H1 (cell line): Measurements from ENCODE around the gene LANCL3. TPM values are rescaled to one million over a fixed set of nuclear protein-coding genes. Genes with fewer than 3 reads are reported as not detected.

ENCODE experiments used
- CTCF ChIA-PET: fragments of 300-600 bp; sonication (Branson Sonifier 250); formaldehyde crosslinking; loops from one replicate; lab custom pipeline; 2021; ENCODE audit not compliant: partially characterized antibody; lab: Charles Lee
- POLR2A ChIA-PET: fragments of 300-600 bp; sonication (Branson Sonifier 250); formaldehyde crosslinking; loops from one replicate; lab custom pipeline; 2021; ENCODE audit warnings: inconsistent platforms; ENCODE audit not compliant: partially characterized antibody; lab: Charles Lee
- DNase-seq, 2 experiments: peaks; one replicate each; pipeline versions ENCODE4 v3.0.0 to v3.0.0-alpha.2; 2010 to 2022; ENCODE audit warnings: low spot score in 2 of 2, low read depth in 1 of 2, mixed read lengths in 1 of 2
- FAIRE-seq: peaks from 2 replicates; lab custom pipeline; 2011; peaks lifted over from hg19 to GRCh38; lab: Jason Lieb, UNC
- H2AFZ ChIP-seq: 2 replicates; pipeline ENCODE4 v1.8.1; 2012; ENCODE audit warnings: low read length, inconsistent platforms
- H2AK5ac ChIP-seq: 2 replicates; pipeline ENCODE4 v1.6.1; 2013; ENCODE audit warnings: low read depth, low read length
- H2BK120ac ChIP-seq: replicated peaks from 2 replicates; pipeline ENCODE3; 2013; ENCODE audit warnings: low read depth, low read length, inconsistent platforms
- H2BK12ac ChIP-seq: 2 replicates; pipeline ENCODE4 v1.6.1; 2013; ENCODE audit warnings: low read depth, low read length
- H2BK15ac ChIP-seq: 2 replicates; pipeline ENCODE4 v1.6.1; 2013; ENCODE audit warnings: low read length
- H2BK20ac ChIP-seq: 2 replicates; pipeline ENCODE4 v1.6.1; 2013; ENCODE audit warnings: low read length
- H2BK5ac ChIP-seq: 2 replicates; pipeline ENCODE4 v1.6.1; 2013; ENCODE audit warnings: low read depth, low read length
- H3K14ac ChIP-seq: 2 replicates; pipeline ENCODE4 v1.6.1; 2013; ENCODE audit warnings: inconsistent platforms; ENCODE audit not compliant: insufficient read length
- H3K18ac ChIP-seq: 2 replicates; pipeline ENCODE4 v1.6.1; 2013; ENCODE audit warnings: low read length; ENCODE audit errors: extremely low read depth
- H3K23ac ChIP-seq: 2 replicates; pipeline ENCODE4 v1.6.1; 2013; ENCODE audit warnings: inconsistent platforms; ENCODE audit not compliant: insufficient read length
- H3K23me2 ChIP-seq: 2 replicates; pipeline ENCODE4 v1.6.1; 2013; ENCODE audit warnings: low read depth, low read length
- H3K27ac ChIP-seq: 2 replicates; pipeline ENCODE4 v1.6.1; 2011; ENCODE audit warnings: low read depth, low read length, inconsistent platforms
- H3K27me3 ChIP-seq, 4 experiments: replicated peaks in 1 of 4; 1 replicate in 1 of 4; 2 replicates in 3 of 4; pipeline versions ENCODE4 v1.6.1 to v1.8.1; 2011 to 2013; ENCODE audit warnings: low read length in 3 of 4, mild to moderate bottlenecking in 3 of 4, inconsistent platforms in 2 of 4, mixed read lengths in 2 of 4, moderate library complexity in 1 of 4; ENCODE audit not compliant: control insufficient read depth in 3 of 4, insufficient read depth in 3 of 4; ENCODE audit errors: extremely low read depth in 1 of 4
- H3K36me3 ChIP-seq, 4 experiments: 2 replicates each; pipeline versions ENCODE4 v1.6.1 to v1.8.1; 2011 to 2013; ENCODE audit warnings: mild to moderate bottlenecking in 4 of 4, low read length in 3 of 4, moderate library complexity in 2 of 4, control low read depth in 1 of 4, inconsistent platforms in 1 of 4; ENCODE audit not compliant: insufficient read depth in 4 of 4, control insufficient read depth in 2 of 4
- H3K4ac ChIP-seq: replicated peaks from 2 replicates; pipeline ENCODE3; 2013; ENCODE audit warnings: low read length, low read depth, mixed read lengths, inconsistent platforms; ENCODE audit not compliant: insufficient read length
- H3K4me1 ChIP-seq, 4 experiments: replicated peaks in 1 of 4; 1 replicate in 1 of 4; 2 replicates in 3 of 4; pipeline versions ENCODE4 v1.6.1 to v1.8.1; 2011 to 2013; ENCODE audit warnings: low read length in 3 of 4, inconsistent platforms in 2 of 4, mixed read lengths in 1 of 4; ENCODE audit not compliant: insufficient read depth in 4 of 4, control insufficient read depth in 3 of 4
- H3K4me2 ChIP-seq, 2 experiments: 2 replicates each; pipeline versions ENCODE4 v1.6.1 to v1.8.1; 2011 to 2013; ENCODE audit warnings: low read depth in 2 of 2, low read length in 2 of 2, control low read depth in 1 of 2, inconsistent platforms in 1 of 2, mild to moderate bottlenecking in 1 of 2; ENCODE audit not compliant: insufficient read depth in 1 of 2
- H3K4me3 ChIP-seq, 4 experiments: fragments of 200-600, 300-600 bp in 1 of 4; sonication (generic), shearing (Covaris generic), sonication (Bioruptor Twin) in 1 of 4; 2 replicates each; pipeline versions ENCODE4 v1.5.1 to v1.8.1; 2011 to 2016; ENCODE audit warnings: low read length in 4 of 4, low read depth in 3 of 4, control low read depth in 2 of 4, inconsistent platforms in 2 of 4, mild to moderate bottlenecking in 2 of 4, mixed read lengths in 1 of 4, moderate library complexity in 1 of 4; ENCODE audit not compliant: insufficient read depth in 2 of 4; ENCODE audit errors: extremely low read depth in 1 of 4
- H3K56ac ChIP-seq: replicated peaks from 2 replicates; pipeline ENCODE3; 2013; ENCODE audit warnings: low read depth, mild to moderate bottlenecking, mixed read lengths, low read length, inconsistent platforms; ENCODE audit not compliant: insufficient read length
- H3K79me1 ChIP-seq: 2 replicates; pipeline ENCODE4 v1.6.1; 2013; ENCODE audit warnings: low read depth, low read length, control low read depth
- H3K79me2 ChIP-seq, 2 experiments: 2 replicates each; pipeline versions ENCODE4 v1.6.1 to v1.8.1; 2012 to 2013; ENCODE audit warnings: low read length in 2 of 2, mild to moderate bottlenecking in 2 of 2, inconsistent platforms in 1 of 2; ENCODE audit not compliant: insufficient read depth in 2 of 2, control insufficient read depth in 1 of 2
- H3K9ac ChIP-seq, 4 experiments: replicated peaks in 1 of 4; 1 replicate in 1 of 4; 2 replicates in 3 of 4; pipeline versions ENCODE4 v1.6.1 to v1.8.1; 2011 to 2013; ENCODE audit warnings: low read depth in 3 of 4, low read length in 3 of 4, control low read depth in 2 of 4, mild to moderate bottlenecking in 2 of 4, moderate library complexity in 2 of 4, inconsistent platforms in 1 of 4; ENCODE audit errors: extremely low read depth in 1 of 4
- H3K9me3 ChIP-seq, 2 experiments: 2 replicates each; pipeline versions ENCODE4 v1.6.1 to v1.8.1; 2012 to 2013; ENCODE audit warnings: mild to moderate bottlenecking in 2 of 2, moderate library complexity in 2 of 2, control low read depth in 1 of 2, inconsistent platforms in 1 of 2, low read depth in 1 of 2, low read length in 1 of 2, mixed read lengths in 1 of 2; ENCODE audit not compliant: insufficient read depth in 2 of 2
- H4K20me1 ChIP-seq, 2 experiments: replicated peaks in 1 of 2; 2 replicates each; pipeline versions ENCODE3 to v1.8.1; 2011 to 2013; ENCODE audit warnings: inconsistent platforms in 2 of 2, low read length in 2 of 2, mild to moderate bottlenecking in 1 of 2; ENCODE audit not compliant: insufficient read depth in 2 of 2, control insufficient read depth in 1 of 2
- H4K5ac ChIP-seq: 2 replicates; pipeline ENCODE4 v1.6.1; 2013; ENCODE audit warnings: low read length, low read depth, mixed read lengths, inconsistent platforms; ENCODE audit not compliant: insufficient read length
- H4K8ac ChIP-seq: 2 replicates; pipeline ENCODE4 v1.8.0; 2013; ENCODE audit warnings: mild to moderate bottlenecking, moderate library complexity, low read length, inconsistent platforms; ENCODE audit not compliant: insufficient read depth; ENCODE audit errors: extremely low read depth
- H4K91ac ChIP-seq: replicated peaks from 2 replicates; pipeline ENCODE3; 2013; ENCODE audit warnings: low read length, mixed read lengths, inconsistent platforms; ENCODE audit not compliant: insufficient read length
- ASH2L ChIP-seq: fragments of 200-600, 300-600 bp; sonication (generic); IDR thresholded peaks from one replicate; pipeline ENCODE4 v1.7.1; 2017; ENCODE audit warnings: low read length
- CBX5 ChIP-seq: fragments of 300-800, 300-1000 bp; sonication (generic); IDR thresholded peaks from 2 replicates; pipeline ENCODE4 v1.7.1; 2016; ENCODE audit warnings: antibody characterized with exemption, low read length, low read depth
- CHD2 ChIP-seq: IDR thresholded peaks from 2 replicates; pipeline ENCODE4 v1.6.1; 2012; ENCODE audit warnings: low read length, improper control_type of control experiment
- CTBP2 ChIP-seq: IDR thresholded peaks from 2 replicates; pipeline ENCODE4 v1.7.0; 2011; ENCODE audit warnings: borderline replicate concordance, mild to moderate bottlenecking, moderate library complexity, mixed read lengths, low read length; ENCODE audit not compliant: insufficient read depth, insufficient read length
- HDAC2 ChIP-seq, 2 experiments: fragments of 300-600 bp in 1 of 2; sonication (generic) in 1 of 2; IDR thresholded peaks; 2 replicates each; pipeline ENCODE4 v1.6.1; 2011 to 2012; ENCODE audit warnings: low read depth in 2 of 2, low read length in 2 of 2, mild to moderate bottlenecking in 2 of 2, moderate library complexity in 2 of 2, borderline replicate concordance in 1 of 2, inconsistent platforms in 1 of 2
- POU5F1 ChIP-seq: IDR thresholded peaks from 2 replicates; pipeline ENCODE4 v1.6.1; 2011; ENCODE audit warnings: low read depth, mild to moderate bottlenecking, low read length, moderate library complexity
- RAD21 ChIP-seq, 2 experiments: IDR thresholded peaks in 1 of 2; conservative IDR thresholded peaks in 1 of 2; 2 replicates each; pipeline ENCODE4 v1.6.1; 2011; ENCODE audit warnings: low read depth in 2 of 2, low read length in 2 of 2, improper control_type of control experiment in 1 of 2, inconsistent platforms in 1 of 2, mild to moderate bottlenecking in 1 of 2, moderate library complexity in 1 of 2
- SP1 ChIP-seq: IDR thresholded peaks from 2 replicates; pipeline ENCODE4 v1.6.1; 2011; ENCODE audit warnings: low read depth, low read length
- WGBS, 2 experiments: shearing (Covaris generic) in 1 of 2; methylation state at CpG; one replicate each; pipeline versions ENCODE4 v1.1.6 to v1.1.7; 2013 to 2015; ENCODE audit warnings: low lambda C conversion rate in 2 of 2, mixed read lengths in 2 of 2, inconsistent platforms in 1 of 2, low coverage in 1 of 2, missing lambda C conversion rate in 1 of 2; ENCODE audit not compliant: insufficient replicate concordance in 2 of 2, insufficient coverage in 1 of 2, insufficient read length in 1 of 2; ENCODE audit errors: extremely low coverage in 1 of 2, missing lambda C conversion rate in 1 of 2; 5-methylcytosine and 5-hydroxymethylcytosine counted together
- polyA plus RNA-seq, 7 experiments: library from polyadenylated mRNA; depleted of rRNA in 3 of 7; stranded (reverse) in 5 of 7; unstranded in 2 of 7; fragments of >200 nt in 5 of 7; fragments of 200-250 nt in 2 of 7; gene quantifications; 1 replicate in 5 of 7; 2 replicates in 1 of 7; 4 replicates in 1 of 7; pipeline versions ENCODE4 v1.2.1 to v1.2.3, GENCODE V29; 2011 to 2013; ENCODE audit warnings: missing spikeins in 2 of 7, mixed read lengths in 2 of 7
- total RNA-seq: library from RNA; stranded (reverse); fragmentation: NEBNext Ultra II Directional; extraction: Animal tissue kit (Norgen Biotek cat#: 25700); gene quantifications from 2 replicates; pipeline ENCODE4 v1.2.1, GENCODE V29; 2021
- TF ChIP-seq, protein P1 (sequence below), 3 experiments: IDR thresholded peaks; 1 replicate in 2 of 3; 2 replicates in 1 of 3; pipeline versions ENCODE4 v1.5.1 to v1.6.1; 2011; ENCODE audit warnings: low read length in 3 of 3, mild to moderate bottlenecking in 3 of 3, inconsistent platforms in 2 of 3, low read depth in 1 of 3, moderate library complexity in 1 of 3; ENCODE audit not compliant: insufficient read depth in 1 of 3; ENCODE audit errors: control extremely low read depth in 1 of 3
- TF ChIP-seq, protein P2 (sequence below): IDR thresholded peaks from 2 replicates; pipeline ENCODE4 v1.6.1; 2011; ENCODE audit warnings: low read length, improper control_type of control experiment

The LANCL3 gene
- total and polyA plus RNA-seq, 2 of the 8 experiments (the other 6 are each of a cell fraction or from before 2014, with no cell fraction given) = 0.11 to 0.37 TPM

DNA sequence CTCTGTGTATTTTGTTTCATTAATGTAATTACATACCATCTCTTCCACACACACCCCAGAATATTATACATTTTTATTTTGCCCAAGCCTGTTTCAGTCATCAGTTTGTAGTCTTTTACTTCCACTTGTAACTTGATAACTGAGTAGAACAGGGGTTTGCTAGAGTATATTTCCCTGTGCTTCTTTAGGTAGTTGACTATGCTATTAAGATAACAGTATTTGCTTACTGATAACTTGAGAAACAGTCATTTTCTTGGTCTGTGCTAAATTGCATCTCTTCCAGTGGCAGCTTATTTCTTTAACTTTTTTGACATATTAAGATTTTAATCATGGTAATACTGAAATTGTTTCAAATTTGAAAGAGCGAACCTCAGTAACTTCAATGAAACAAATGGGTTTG is 107.1 kb downstream of the LANCL3 start:
- DNase-seq = no peak
- H2BK12ac ChIP-seq = no peak overlapping the region
- H2AK5ac ChIP-seq = no peak overlapping the region
- 86% methylated on average over 1 of the region's 1 CpG; no CpG with 5 or more reads in 1 of the 2 experiments for WGBS, 2 experiments
- no peaks in the 10 kb centered on the region for H3K79me1 ChIP-seq
- no peak overlapping the region for H4K5ac ChIP-seq
- no peak overlapping the region for H3K4me2 ChIP-seq
- no peak overlapping the region for H3K4ac ChIP-seq
- no peaks in the 10 kb centered on the region for H3K23me2 ChIP-seq
- no peak overlapping the region for H4K91ac ChIP-seq
- no peaks in the 10 kb centered on the region for H3K79me2 ChIP-seq
- H3K9me3 ChIP-seq = no peaks in the 10 kb centered on the region
- no peak overlapping the region for H3K23ac ChIP-seq
- no peak overlapping the region for H2BK5ac ChIP-seq
- H3K27ac ChIP-seq = no peak overlapping the region
- no peak overlapping the region for H2BK20ac ChIP-seq
- no peak overlapping the region for H3K9ac ChIP-seq
- no peaks in the 10 kb centered on the region for H3K36me3 ChIP-seq
- H2BK120ac ChIP-seq = no peak overlapping the region
- H3K4me1 ChIP-seq = no peaks in the 10 kb centered on the region
- no peaks in the 10 kb centered on the region for H4K20me1 ChIP-seq
- no peak overlapping the region for H3K4me3 ChIP-seq
- POLR2A ChIA-PET = no interaction called here
- no peak overlapping the region for H2AFZ ChIP-seq
- no peak for FAIRE-seq
- CTCF ChIA-PET = interaction anchor here (0.8 kb wide), 1 partner anchor 19 kb away, joined by 3 read pairs; no protein-coding TSS in a partner anchor
- H3K18ac ChIP-seq = no peak overlapping the region
- H3K56ac ChIP-seq = no peak overlapping the region
- no peak overlapping the region for H4K8ac ChIP-seq
- H3K27me3 ChIP-seq = no peaks in the 10 kb centered on the region
- no peak overlapping the region for H3K14ac ChIP-seq
- H2BK15ac ChIP-seq = no peak overlapping the region
- TF ChIP-seq CHD2 (no peak), SP1 (no peak), CTBP2 (no peak), HDAC2 (IDR thresholded peaks at IDR 0.05; ENCODE audit: borderline replicate concordance in 1 of 2, low read depth in 2 of 2, low read length in 2 of 2) (no peak), ASH2L (no peak), RAD21 (IDR thresholded peaks at IDR 0.05 in 1 of 2, conservative IDR thresholded peaks at IDR 0.05 in 1 of 2; ENCODE audit: low read depth in 2 of 2, low read length in 2 of 2) (no peak), CBX5 (no peak), POU5F1 (no peak)
- TF ChIP-seq, protein P1, sequence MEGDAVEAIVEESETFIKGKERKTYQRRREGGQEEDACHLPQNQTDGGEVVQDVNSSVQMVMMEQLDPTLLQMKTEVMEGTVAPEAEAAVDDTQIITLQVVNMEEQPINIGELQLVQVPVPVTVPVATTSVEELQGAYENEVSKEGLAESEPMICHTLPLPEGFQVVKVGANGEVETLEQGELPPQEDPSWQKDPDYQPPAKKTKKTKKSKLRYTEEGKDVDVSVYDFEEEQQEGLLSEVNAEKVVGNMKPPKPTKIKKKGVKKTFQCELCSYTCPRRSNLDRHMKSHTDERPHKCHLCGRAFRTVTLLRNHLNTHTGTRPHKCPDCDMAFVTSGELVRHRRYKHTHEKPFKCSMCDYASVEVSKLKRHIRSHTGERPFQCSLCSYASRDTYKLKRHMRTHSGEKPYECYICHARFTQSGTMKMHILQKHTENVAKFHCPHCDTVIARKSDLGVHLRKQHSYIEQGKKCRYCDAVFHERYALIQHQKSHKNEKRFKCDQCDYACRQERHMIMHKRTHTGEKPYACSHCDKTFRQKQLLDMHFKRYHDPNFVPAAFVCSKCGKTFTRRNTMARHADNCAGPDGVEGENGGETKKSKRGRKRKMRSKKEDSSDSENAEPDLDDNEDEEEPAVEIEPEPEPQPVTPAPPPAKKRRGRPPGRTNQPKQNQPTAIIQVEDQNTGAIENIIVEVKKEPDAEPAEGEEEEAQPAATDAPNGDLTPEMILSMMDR (IDR thresholded peaks at IDR 0.05; ENCODE audit: control extremely low read depth in 1 of 3, insufficient read depth in 1 of 3, low read depth in 1 of 3, low read length in 3 of 3) = no peak
- TF ChIP-seq, protein P2, sequence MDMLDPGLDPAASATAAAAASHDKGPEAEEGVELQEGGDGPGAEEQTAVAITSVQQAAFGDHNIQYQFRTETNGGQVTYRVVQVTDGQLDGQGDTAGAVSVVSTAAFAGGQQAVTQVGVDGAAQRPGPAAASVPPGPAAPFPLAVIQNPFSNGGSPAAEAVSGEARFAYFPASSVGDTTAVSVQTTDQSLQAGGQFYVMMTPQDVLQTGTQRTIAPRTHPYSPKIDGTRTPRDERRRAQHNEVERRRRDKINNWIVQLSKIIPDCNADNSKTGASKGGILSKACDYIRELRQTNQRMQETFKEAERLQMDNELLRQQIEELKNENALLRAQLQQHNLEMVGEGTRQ = no peak
